Suprapubic skin (tissue), 4 donors: Measurements from ENCODE around the gene TGM1. TPM values are rescaled to one million over a fixed set of nuclear protein-coding genes. Genes with fewer than 3 reads are reported as not detected.

Experiments used
- DNase-seq, 2 donors: peaks; one replicate each; pipeline ENCODE4 v3.0.0-alpha.2; 2019; ENCODE audit warnings: low spot score in 2 of 2
- H3K27ac ChIP-seq: fragments of 200-600 bp; sonication (generic); one replicate; pipeline ENCODE4 v1.5.1; 2019
- H3K27me3 ChIP-seq: fragments of 200-600 bp; sonication (generic); one replicate; pipeline ENCODE4 v1.5.1; 2019
- H3K36me3 ChIP-seq: fragments of 200-600 bp; sonication (generic); one replicate; pipeline ENCODE4 v1.5.1; 2019
- H3K4me1 ChIP-seq: fragments of 200-600 bp; sonication (generic); one replicate; pipeline ENCODE4 v1.5.1; 2019
- H3K4me3 ChIP-seq: fragments of 200-600 bp; sonication (generic); one replicate; pipeline ENCODE4 v1.5.1; 2019; ENCODE audit warnings: mild to moderate bottlenecking
- H3K9me3 ChIP-seq: fragments of 200-600 bp; sonication (generic); one replicate; pipeline ENCODE4 v1.5.1; 2019
- EP300 ChIP-seq: sonication (generic); formaldehyde crosslinking; IDR thresholded peaks from one replicate; pipeline ENCODE4 v1.6.1; 2017; ENCODE audit warnings: antibody characterized with exemption
- POLR2A ChIP-seq, 2 donors: fragments of 450-650 bp; IDR thresholded peaks; one replicate each; pipeline ENCODE4 v1.6.1; 2017; ENCODE audit warnings: antibody characterized with exemption in 2 of 2, mild to moderate bottlenecking in 2 of 2, moderate library complexity in 2 of 2
- POLR2AphosphoS5 ChIP-seq, 3 donors: sonication (generic); formaldehyde crosslinking; IDR thresholded peaks; one replicate each; pipeline ENCODE4 v1.6.1; 2017; ENCODE audit warnings: antibody characterized with exemption in 3 of 3
- WGBS: methylation state at CpG from one replicate; pipeline ENCODE4 v1.1.5; 2018; 5-methylcytosine and 5-hydroxymethylcytosine counted together
- total RNA-seq, 4 donors: library from RNA; depleted of rRNA; stranded (reverse); fragments of >200 nt; gene quantifications; one replicate each; pipeline ENCODE4 v1.1.0, GENCODE V29; 2016
- TF ChIP-seq, protein P1 (sequence below), 2 donors: fragments of 200-600 bp in 1 of 2; fragments of 450-650 bp in 1 of 2; sonication (generic) in 1 of 2; IDR thresholded peaks; one replicate each; pipeline ENCODE4 v1.5.1; 2016 to 2019; ENCODE audit warnings: antibody characterized with exemption in 2 of 2, mild to moderate bottlenecking in 1 of 2, moderate library complexity in 1 of 2

TGM1 gene
- total RNA-seq = 100 to 1,000 TPM; 127 to 144 (median 130) TPM

DNA sequence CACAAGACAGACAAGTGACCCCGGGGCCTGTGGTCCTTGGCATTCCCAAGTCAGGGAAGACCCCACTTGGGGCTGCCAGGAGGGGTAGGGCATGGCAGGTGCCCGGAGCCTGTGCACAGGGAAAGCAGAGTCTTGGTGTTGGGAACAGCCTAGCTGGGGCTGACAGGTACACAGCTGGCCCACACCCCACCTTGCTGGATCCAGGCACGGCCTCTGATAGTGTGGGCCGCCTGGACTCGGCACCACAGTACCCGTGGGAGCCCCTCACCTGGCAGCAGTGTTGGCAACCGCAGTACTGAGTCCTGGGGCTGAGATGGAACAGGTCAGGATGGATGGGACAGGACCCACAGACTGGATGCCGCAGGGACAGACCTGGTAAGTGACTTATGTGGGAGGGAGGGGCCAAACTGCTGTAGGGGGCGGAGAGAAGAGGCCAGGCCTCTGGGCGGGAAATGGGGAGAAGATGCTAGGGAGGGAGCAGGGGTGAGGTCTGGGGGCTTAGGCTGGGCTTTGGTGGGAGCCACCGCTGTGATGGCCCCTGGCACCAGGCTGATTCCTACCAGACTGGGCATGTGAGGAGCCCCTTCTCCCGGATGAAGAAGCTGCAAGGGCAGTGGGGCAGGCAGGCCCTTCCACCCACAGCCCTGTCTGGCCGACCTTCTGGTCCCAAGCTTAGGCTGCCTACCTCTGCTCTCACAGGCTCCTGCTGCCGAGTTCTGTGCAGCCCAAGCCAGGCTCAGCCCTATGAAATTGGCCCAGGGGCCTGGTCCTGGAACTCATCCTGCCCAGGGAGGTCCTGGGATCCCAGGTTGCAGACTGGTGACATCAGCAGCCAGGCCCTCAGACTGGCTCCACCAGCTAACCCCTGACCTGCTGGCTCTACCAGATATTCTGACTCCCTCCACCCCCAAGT, at the start of gene TGM1:
TSS of gene TGM1 (minus strand) at position 357 of the 913 bp plus-strand sequence. CDS start 825 bp downstream, outside the sequence.
- WGBS = 83% methylated on average over 12 of the region's 14 CpGs
- no peaks in the 10 kb centered on the region for H3K9me3 ChIP-seq
- H3K36me3 ChIP-seq = peaks cover 32% of the 10 kb centered on the region
- H3K27ac ChIP-seq = peak within 1 kb of the TSS; percentile 43
- no peak within 1 kb of the TSS for H3K4me3 ChIP-seq
- TF ChIP-seq EP300 (no peak), POLR2AphosphoS5 (IDR thresholded peaks at IDR 0.05) (no peak), POLR2A (IDR thresholded peaks at IDR 0.05) (no peak)
- TF ChIP-seq, protein P1, sequence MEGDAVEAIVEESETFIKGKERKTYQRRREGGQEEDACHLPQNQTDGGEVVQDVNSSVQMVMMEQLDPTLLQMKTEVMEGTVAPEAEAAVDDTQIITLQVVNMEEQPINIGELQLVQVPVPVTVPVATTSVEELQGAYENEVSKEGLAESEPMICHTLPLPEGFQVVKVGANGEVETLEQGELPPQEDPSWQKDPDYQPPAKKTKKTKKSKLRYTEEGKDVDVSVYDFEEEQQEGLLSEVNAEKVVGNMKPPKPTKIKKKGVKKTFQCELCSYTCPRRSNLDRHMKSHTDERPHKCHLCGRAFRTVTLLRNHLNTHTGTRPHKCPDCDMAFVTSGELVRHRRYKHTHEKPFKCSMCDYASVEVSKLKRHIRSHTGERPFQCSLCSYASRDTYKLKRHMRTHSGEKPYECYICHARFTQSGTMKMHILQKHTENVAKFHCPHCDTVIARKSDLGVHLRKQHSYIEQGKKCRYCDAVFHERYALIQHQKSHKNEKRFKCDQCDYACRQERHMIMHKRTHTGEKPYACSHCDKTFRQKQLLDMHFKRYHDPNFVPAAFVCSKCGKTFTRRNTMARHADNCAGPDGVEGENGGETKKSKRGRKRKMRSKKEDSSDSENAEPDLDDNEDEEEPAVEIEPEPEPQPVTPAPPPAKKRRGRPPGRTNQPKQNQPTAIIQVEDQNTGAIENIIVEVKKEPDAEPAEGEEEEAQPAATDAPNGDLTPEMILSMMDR (IDR thresholded peaks at IDR 0.05) = no peak
- DNase-seq = no peak
- peaks cover 33% of the 10 kb centered on the region for H3K4me1 ChIP-seq
- no peaks in the 10 kb centered on the region for H3K27me3 ChIP-seq

DNA sequence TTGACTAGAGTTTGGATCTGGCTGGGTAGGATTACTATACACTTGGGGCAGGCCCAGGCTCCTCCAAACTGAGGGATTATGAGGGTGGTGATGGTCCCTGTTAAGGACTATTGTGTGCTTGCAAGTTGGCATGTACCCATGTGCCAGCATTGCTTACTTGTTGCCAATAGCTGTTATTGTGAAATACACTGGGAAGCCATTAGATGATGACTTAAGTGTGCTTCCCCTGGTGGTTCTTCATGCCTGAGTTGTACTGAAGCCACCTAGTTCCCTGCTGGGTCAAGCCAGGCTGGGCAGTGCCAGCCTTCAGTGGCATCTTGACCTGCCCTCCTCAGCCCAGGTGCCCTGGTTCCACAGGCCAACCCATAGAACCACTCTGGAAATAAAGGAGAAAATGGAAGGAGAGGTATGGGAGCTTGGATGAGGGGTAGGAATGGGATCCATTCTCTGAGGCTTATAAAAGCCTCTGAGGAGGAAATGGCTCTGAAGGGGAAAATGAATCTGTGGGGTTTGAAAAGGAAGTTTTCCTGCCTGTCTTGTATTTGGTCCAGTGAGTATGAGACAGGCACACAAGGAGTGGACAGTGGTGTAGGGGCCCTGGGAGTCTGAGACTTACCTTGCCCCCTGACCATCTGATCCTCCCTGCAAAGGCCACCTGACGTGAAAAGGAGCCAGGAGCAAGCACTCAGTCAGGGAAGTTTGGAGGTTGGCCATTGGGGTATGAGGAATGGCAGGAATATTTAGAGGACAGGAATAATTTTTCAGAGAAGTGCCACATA, 49.0 kb upstream of the TGM1 start:
- H3K27ac ChIP-seq = peak overlapping the region; percentile 89
- peak overlapping the region; percentile 63 for H3K4me3 ChIP-seq
- H3K4me1 ChIP-seq = peaks cover 96% of the 10 kb centered on the region
- H3K27me3 ChIP-seq = no peaks in the 10 kb centered on the region
- TF ChIP-seq, protein P1 (IDR thresholded peaks at IDR 0.05) = no peak
- peak in 1 of 3 donors; percentile 44 for TF ChIP-seq POLR2AphosphoS5 (IDR thresholded peaks at IDR 0.05)
- no peak for DNase-seq
- 85% methylated on average over 1 of the region's 1 CpG for WGBS
- H3K36me3 ChIP-seq = peaks cover 5% of the 10 kb centered on the region
- H3K9me3 ChIP-seq = no peaks in the 10 kb centered on the region

DNA sequence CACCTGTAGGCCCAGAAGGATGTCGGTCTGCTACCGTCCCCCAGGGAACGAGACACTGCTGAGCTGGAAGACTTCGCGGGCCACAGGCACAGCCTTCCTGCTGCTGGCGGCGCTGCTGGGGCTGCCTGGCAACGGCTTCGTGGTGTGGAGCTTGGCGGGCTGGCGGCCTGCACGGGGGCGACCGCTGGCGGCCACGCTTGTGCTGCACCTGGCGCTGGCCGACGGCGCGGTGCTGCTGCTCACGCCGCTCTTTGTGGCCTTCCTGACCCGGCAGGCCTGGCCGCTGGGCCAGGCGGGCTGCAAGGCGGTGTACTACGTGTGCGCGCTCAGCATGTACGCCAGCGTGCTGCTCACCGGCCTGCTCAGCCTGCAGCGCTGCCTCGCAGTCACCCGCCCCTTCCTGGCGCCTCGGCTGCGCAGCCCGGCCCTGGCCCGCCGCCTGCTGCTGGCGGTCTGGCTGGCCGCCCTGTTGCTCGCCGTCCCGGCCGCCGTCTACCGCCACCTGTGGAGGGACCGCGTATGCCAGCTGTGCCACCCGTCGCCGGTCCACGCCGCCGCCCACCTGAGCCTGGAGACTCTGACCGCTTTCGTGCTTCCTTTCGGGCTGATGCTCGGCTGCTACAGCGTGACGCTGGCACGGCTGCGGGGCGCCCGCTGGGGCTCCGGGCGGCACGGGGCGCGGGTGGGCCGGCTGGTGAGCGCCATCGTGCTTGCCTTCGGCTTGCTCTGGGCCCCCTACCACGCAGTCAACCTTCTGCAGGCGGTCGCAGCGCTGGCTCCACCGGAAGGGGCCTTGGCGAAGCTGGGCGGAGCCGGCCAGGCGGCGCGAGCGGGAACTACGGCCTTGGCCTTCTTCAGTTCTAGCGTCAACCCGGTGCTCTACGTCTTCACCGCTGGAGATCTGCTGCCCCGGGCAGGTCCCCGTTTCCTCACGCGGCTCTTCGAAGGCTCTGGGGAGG, 47.9 kb upstream of the TGM1 start, which contains the start of gene LTB4R:
TSS of gene LTB4R (plus strand) at position 857 of the 959 bp plus-strand sequence. CDS start 4,150 bp downstream, outside the sequence.
- peak within 1 kb of the TSS; percentile 89 for H3K27ac ChIP-seq
- H3K27me3 ChIP-seq = no peaks in the 10 kb centered on the region
- peaks cover 16% of the 10 kb centered on the region for H3K36me3 ChIP-seq
- peaks cover 85% of the 10 kb centered on the region for H3K4me1 ChIP-seq
- H3K4me3 ChIP-seq = peak within 1 kb of the TSS; percentile 63
- peak; percentile 84 to 85 for DNase-seq
- TF ChIP-seq, protein P1 (IDR thresholded peaks at IDR 0.05) = peak in 1 of 2 donors; percentile 56
- TF ChIP-seq EP300 (no peak), POLR2AphosphoS5 (IDR thresholded peaks at IDR 0.05) (no peak), POLR2A (IDR thresholded peaks at IDR 0.05) (no peak)
- H3K9me3 ChIP-seq = no peaks in the 10 kb centered on the region
- WGBS = 2% methylated on average over 41 of the region's 99 CpGs

DNA sequence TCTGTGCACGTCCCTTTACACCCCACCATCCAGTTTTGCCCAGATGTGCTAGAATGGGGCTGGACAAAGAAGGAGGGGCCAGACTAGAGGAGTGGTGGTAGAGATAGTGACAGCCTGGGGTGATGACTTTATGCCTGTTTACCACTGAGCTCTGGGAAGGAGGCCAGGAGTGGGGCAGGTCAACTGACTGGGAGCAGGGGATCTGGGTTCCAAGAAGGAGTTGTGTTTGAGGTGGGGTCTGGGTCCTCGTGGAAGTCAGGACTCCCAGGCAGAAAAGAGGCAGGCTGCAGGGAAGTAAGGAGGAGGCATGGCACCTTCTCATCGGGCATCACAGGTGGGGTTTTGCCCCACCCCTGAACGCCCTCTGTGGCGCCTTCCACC, 47.3 kb upstream of the TGM1 start:
- Histone ChIP-seq H3K4me1 (peaks cover 78% of the 10 kb centered on the region), H3K27ac (peak overlapping the region; percentile 89), H3K36me3 (peaks cover 23% of the 10 kb centered on the region), H3K27me3 (no peaks in the 10 kb centered on the region), H3K9me3 (no peaks in the 10 kb centered on the region), H3K4me3 (peak overlapping the region; percentile 63)
- 17% methylated on average over 2 of the region's 5 CpGs for WGBS
- TF ChIP-seq EP300 (no peak), POLR2A (IDR thresholded peaks at IDR 0.05) (no peak), POLR2AphosphoS5 (IDR thresholded peaks at IDR 0.05) (no peak)
- TF ChIP-seq, protein P1 (IDR thresholded peaks at IDR 0.05) = no peak
- DNase-seq = no peak
